ENCODE results near the gene ACSS1. TPM values are rescaled to one million over a fixed set of nuclear protein-coding genes. Genes with fewer than 3 reads are reported as not detected.

The ACSS1 gene
- total RNA-seq, 1 experiment from 2014 or later = 0.61 TPM

- Histone ChIP-seq H3K9me3 (ENCODE audit: control insufficient read depth, low read depth, low read length) (no peaks in the 10 kb centered on the region), H3K4me2 (ENCODE audit: insufficient read depth, insufficient read length, low read length) (no peak overlapping the region), H2BK5ac (ENCODE audit: insufficient read length, low read length) (no peak overlapping the region), H2AK5ac (ENCODE audit: insufficient read length, low read length) (no peak overlapping the region), H3K18ac (ENCODE audit: insufficient read length, low read depth, low read length) (no peak overlapping the region), H2BK120ac (ENCODE audit: low read depth, low read length, poor library complexity, severe bottlenecking) (no peak overlapping the region), H3K56ac (ENCODE audit: insufficient read length, low read depth, low read length) (no peak overlapping the region), H3K4ac (ENCODE audit: low read depth, low read length) (no peak overlapping the region), H3K9ac (ENCODE audit: extremely low read depth, insufficient read length, low read length) (no peak overlapping the region), H4K8ac (replicated peaks; ENCODE audit: insufficient read length, low read depth, low read length) (no peak overlapping the region), H3K79me1 (ENCODE audit: insufficient read depth, low read depth, low read length, poor library complexity, severe bottlenecking) (no peaks in the 10 kb centered on the region), H3K27ac (ENCODE audit: insufficient read length, low read depth, low read length) (no peak overlapping the region), H2AFZ (ENCODE audit: low read length) (no peak overlapping the region), H2BK20ac (ENCODE audit: low read depth, low read length, poor library complexity, severe bottlenecking) (no peak overlapping the region), H2BK12ac (ENCODE audit: insufficient read length, low read depth, low read length) (no peak overlapping the region), H2BK15ac (ENCODE audit: low read depth, low read length) (no peak overlapping the region), H4K91ac (ENCODE audit: insufficient read length, low read depth, low read length) (no peak overlapping the region), H3T11ph (ENCODE audit: low read length) (no peak overlapping the region), H3K14ac (ENCODE audit: insufficient read depth, low read length) (no peak overlapping the region), H3K79me2 (ENCODE audit: insufficient read depth, low read length) (no peaks in the 10 kb centered on the region), H4K20me1 (ENCODE audit: control insufficient read depth, insufficient read depth, insufficient read length) (no peaks in the 10 kb centered on the region), H3K27me3 (ENCODE audit: insufficient read depth, low read length) (peaks cover 8% of the 10 kb centered on the region; the same call in 1 of the 2 replicates), H3K23me2 (ENCODE audit: insufficient read length, low read depth, low read length, poor library complexity, severe bottlenecking) (no peaks in the 10 kb centered on the region), H3K4me1 (ENCODE audit: insufficient read depth, low read length) (no peaks in the 10 kb centered on the region), H4K5ac (ENCODE audit: insufficient read length, low read depth, low read length) (no peak overlapping the region), H3K23ac (ENCODE audit: insufficient read length, low read depth, low read length) (no peak overlapping the region)
- no peak for DNase-seq
- Mint-ChIP-seq H3K9me3 (no peaks in the 10 kb centered on the region), H3K4me1 (peaks cover 4 to 17% of the 10 kb centered on the region in 2 experiments; a peak in 3 of 4 replicates), H3K4me3 (no peak overlapping the region), H3K36me3 (ENCODE audit: insufficient read depth in 1 of 3, low read depth in 3 of 3) (no peaks in the 10 kb centered on the region; a peak in 1 of 7 replicates), H3K27ac (peak overlapping the region in 1 of 3 experiments; percentile 63; a peak in 1 of 7 replicates), H3K27me3 (ENCODE audit: low read depth) (peaks cover 53% of the 10 kb centered on the region)
- WGBS (ENCODE audit: extremely low coverage, insufficient read length, low lambda C conversion rate) = no CpG with 5 or more reads among the region's 14 CpGs
- no peak for TF ChIP-seq CTCF (conservative IDR thresholded peaks at IDR 0.05)
Measured at GRCh38 chr20:25090492-25091429, 32.8 kb upstream of the ACSS1 start.

Data from H9 (cell line).